AG08396 (cell line): ENCODE data around the gene PFN1.

Experiments used
- DNase-seq: peaks from one replicate; pipeline ENCODE4 v3.0.0; 2012; ENCODE audit warnings: low spot score, mixed read lengths

PFN1 gene

GRCh38 chr17:4896332-4897197, 51.8 kb downstream of the PFN1 start:
- no peak for DNase-seq

- DNase-seq: no peak
These were observed 52.5 kb downstream of the PFN1 start for GRCh38 chr17:4895657-4896331.
